SU-DHL-6 (cell line): ENCODE measurements around the gene WDR19.

Experiments used
- CTCF ChIP-seq: fragments of 200-600 bp; sonication (generic); IDR thresholded peaks from one replicate; pipeline ENCODE4 v1.5.1; 2017; ENCODE audit warnings: antibody characterized with exemption, mild to moderate bottlenecking, low read length, moderate library complexity; ENCODE audit not compliant: insufficient read depth, poor library complexity, severe bottlenecking
- EZH2phosphoT487 ChIP-seq: fragments of 200-600 bp; sonication (generic), shearing (Covaris generic); conservative IDR thresholded peaks from 2 replicates; pipeline ENCODE4 v1.6.1; 2018; ENCODE audit warnings: mild to moderate bottlenecking, antibody characterized with exemption, low read length, moderate library complexity, mixed read lengths

GRCh38 chr4:39228377-39228776, 46.0 kb downstream of the WDR19 start:
- no peak for TF ChIP-seq CTCF
- no peak for TF ChIP-seq EZH2phosphoT487
